ENCODE data around the gene SAP130.

GRCh38 chr2:128012698-128013097, 15.2 kb downstream of the SAP130 start:
- TF ChIP-seq POLR2A (IDR thresholded peaks at IDR 0.05): no peak
- TF ChIP-seq, protein P1, sequence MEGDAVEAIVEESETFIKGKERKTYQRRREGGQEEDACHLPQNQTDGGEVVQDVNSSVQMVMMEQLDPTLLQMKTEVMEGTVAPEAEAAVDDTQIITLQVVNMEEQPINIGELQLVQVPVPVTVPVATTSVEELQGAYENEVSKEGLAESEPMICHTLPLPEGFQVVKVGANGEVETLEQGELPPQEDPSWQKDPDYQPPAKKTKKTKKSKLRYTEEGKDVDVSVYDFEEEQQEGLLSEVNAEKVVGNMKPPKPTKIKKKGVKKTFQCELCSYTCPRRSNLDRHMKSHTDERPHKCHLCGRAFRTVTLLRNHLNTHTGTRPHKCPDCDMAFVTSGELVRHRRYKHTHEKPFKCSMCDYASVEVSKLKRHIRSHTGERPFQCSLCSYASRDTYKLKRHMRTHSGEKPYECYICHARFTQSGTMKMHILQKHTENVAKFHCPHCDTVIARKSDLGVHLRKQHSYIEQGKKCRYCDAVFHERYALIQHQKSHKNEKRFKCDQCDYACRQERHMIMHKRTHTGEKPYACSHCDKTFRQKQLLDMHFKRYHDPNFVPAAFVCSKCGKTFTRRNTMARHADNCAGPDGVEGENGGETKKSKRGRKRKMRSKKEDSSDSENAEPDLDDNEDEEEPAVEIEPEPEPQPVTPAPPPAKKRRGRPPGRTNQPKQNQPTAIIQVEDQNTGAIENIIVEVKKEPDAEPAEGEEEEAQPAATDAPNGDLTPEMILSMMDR (IDR thresholded peaks at IDR 0.05): no peak

All from prostate gland (tissue), 2 donors.